ENCODE measurements around the gene ACTN3. TPM values are rescaled to one million over a fixed set of nuclear protein-coding genes. Genes with fewer than 3 reads are reported as not detected.

ACTN3 gene
- polyA plus RNA-seq, 1 donor from 2014 or later, result not detected

DNA sequence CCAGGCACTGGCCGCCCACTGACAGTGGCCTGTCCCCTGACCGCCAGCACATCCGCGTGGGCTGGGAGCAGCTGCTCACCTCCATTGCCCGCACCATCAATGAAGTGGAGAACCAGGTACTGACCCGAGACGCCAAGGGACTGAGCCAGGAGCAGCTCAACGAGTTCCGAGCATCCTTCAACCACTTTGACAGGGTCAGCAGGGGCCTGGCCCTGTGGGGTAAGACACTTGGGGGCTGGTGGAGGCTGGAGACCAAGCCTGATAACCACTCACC is 15.2 kb downstream of the ACTN3 start:
- no peak overlapping the region for H2AFZ ChIP-seq (ENCODE audit: low read depth, low read length)
- H3K36me3 ChIP-seq (ENCODE audit: insufficient read depth, low read length), result no peaks in the 10 kb centered on the region

DNA sequence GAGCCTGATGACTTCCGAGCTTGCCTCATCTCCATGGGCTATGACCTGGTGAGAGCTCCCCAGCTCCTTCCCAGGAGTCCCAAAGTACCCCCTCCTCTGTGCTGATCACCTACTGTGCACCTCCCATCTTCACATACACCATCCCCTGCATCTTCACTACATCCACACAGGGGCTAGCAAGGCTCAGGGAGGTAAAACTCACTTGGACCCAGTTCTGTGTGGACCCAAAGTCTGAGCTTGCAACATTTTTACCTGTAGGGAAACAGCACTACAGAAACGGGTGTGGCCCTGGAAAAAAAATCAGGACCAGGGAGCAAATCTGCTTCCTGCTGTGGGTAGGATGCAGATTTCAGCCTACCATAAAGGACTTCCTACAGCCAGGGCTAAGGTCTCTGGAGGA is 15.6 kb downstream of the ACTN3 start:
- no peaks in the 10 kb centered on the region for H3K9me3 ChIP-seq (ENCODE audit: low read length)
- no peaks in the 10 kb centered on the region for H4K20me1 ChIP-seq (ENCODE audit: insufficient read depth)
- H3K27ac ChIP-seq (ENCODE audit: low read length), result no peak overlapping the region
- H3K27me3 ChIP-seq (ENCODE audit: insufficient read depth, low read depth, low read length), result no peaks in the 10 kb centered on the region
- H3K9me2 ChIP-seq (ENCODE audit: insufficient read depth, low read length), result no peaks in the 10 kb centered on the region
- TF ChIP-seq EP300 (conservative IDR thresholded peaks at IDR 0.05; ENCODE audit: poor library complexity, severe bottlenecking) (no peak), MXI1 (conservative IDR thresholded peaks at IDR 0.05; ENCODE audit: poor library complexity, severe bottlenecking) (no peak), TAF1 (IDR thresholded peaks at IDR 0.05; ENCODE audit: low read depth) (no peak), SMC3 (conservative IDR thresholded peaks at IDR 0.05; ENCODE audit: poor library complexity) (no peak), RAD21 (conservative IDR thresholded peaks at IDR 0.05) (no peak), EZH2 (IDR thresholded peaks at IDR 0.05; ENCODE audit: borderline replicate concordance, insufficient read depth, low read length, poor library complexity, severe bottlenecking) (no peak), POLR2AphosphoS5 (IDR thresholded peaks at IDR 0.05) (no peak)
- TF ChIP-seq, protein P1, sequence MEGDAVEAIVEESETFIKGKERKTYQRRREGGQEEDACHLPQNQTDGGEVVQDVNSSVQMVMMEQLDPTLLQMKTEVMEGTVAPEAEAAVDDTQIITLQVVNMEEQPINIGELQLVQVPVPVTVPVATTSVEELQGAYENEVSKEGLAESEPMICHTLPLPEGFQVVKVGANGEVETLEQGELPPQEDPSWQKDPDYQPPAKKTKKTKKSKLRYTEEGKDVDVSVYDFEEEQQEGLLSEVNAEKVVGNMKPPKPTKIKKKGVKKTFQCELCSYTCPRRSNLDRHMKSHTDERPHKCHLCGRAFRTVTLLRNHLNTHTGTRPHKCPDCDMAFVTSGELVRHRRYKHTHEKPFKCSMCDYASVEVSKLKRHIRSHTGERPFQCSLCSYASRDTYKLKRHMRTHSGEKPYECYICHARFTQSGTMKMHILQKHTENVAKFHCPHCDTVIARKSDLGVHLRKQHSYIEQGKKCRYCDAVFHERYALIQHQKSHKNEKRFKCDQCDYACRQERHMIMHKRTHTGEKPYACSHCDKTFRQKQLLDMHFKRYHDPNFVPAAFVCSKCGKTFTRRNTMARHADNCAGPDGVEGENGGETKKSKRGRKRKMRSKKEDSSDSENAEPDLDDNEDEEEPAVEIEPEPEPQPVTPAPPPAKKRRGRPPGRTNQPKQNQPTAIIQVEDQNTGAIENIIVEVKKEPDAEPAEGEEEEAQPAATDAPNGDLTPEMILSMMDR (IDR thresholded peaks at IDR 0.05; ENCODE audit: poor library complexity, severe bottlenecking), result no peak
- TF ChIP-seq, protein P2, sequence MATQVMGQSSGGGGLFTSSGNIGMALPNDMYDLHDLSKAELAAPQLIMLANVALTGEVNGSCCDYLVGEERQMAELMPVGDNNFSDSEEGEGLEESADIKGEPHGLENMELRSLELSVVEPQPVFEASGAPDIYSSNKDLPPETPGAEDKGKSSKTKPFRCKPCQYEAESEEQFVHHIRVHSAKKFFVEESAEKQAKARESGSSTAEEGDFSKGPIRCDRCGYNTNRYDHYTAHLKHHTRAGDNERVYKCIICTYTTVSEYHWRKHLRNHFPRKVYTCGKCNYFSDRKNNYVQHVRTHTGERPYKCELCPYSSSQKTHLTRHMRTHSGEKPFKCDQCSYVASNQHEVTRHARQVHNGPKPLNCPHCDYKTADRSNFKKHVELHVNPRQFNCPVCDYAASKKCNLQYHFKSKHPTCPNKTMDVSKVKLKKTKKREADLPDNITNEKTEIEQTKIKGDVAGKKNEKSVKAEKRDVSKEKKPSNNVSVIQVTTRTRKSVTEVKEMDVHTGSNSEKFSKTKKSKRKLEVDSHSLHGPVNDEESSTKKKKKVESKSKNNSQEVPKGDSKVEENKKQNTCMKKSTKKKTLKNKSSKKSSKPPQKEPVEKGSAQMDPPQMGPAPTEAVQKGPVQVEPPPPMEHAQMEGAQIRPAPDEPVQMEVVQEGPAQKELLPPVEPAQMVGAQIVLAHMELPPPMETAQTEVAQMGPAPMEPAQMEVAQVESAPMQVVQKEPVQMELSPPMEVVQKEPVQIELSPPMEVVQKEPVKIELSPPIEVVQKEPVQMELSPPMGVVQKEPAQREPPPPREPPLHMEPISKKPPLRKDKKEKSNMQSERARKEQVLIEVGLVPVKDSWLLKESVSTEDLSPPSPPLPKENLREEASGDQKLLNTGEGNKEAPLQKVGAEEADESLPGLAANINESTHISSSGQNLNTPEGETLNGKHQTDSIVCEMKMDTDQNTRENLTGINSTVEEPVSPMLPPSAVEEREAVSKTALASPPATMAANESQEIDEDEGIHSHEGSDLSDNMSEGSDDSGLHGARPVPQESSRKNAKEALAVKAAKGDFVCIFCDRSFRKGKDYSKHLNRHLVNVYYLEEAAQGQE (IDR thresholded peaks at IDR 0.05; ENCODE audit: borderline replicate concordance), result no peak
- H3F3A ChIP-seq (ENCODE audit: insufficient read depth, low read length, poor library complexity, severe bottlenecking), result no peaks in the 10 kb centered on the region
- H3K36me3 ChIP-seq (ENCODE audit: insufficient read depth, low read length), result no peaks in the 10 kb centered on the region
- H2AFZ ChIP-seq (ENCODE audit: low read depth, low read length), result no peak overlapping the region
- no peak overlapping the region for H3K9ac ChIP-seq (ENCODE audit: low read length)
- H3K79me2 ChIP-seq (replicated peaks; ENCODE audit: insufficient read depth, low read length), result no peaks in the 10 kb centered on the region
- H3K4me3 ChIP-seq (ENCODE audit: low read length), result no peak overlapping the region
- no peak overlapping the region for H3K4me2 ChIP-seq (ENCODE audit: low read length)

More for the DNA sequence above, 15.2 kb downstream of the ACTN3 start:
- Histone ChIP-seq H3K4me2 (ENCODE audit: low read length) (no peak overlapping the region), H3K9ac (ENCODE audit: low read length) (no peak overlapping the region), H3K79me2 (replicated peaks; ENCODE audit: insufficient read depth, low read length) (no peaks in the 10 kb centered on the region), H3K27me3 (ENCODE audit: insufficient read depth, low read depth, low read length) (no peaks in the 10 kb centered on the region), H3F3A (ENCODE audit: insufficient read depth, low read length, poor library complexity, severe bottlenecking) (no peaks in the 10 kb centered on the region), H3K27ac (ENCODE audit: low read length) (no peak overlapping the region), H3K9me3 (ENCODE audit: low read length) (no peaks in the 10 kb centered on the region), H4K20me1 (ENCODE audit: insufficient read depth) (no peaks in the 10 kb centered on the region), H3K9me2 (ENCODE audit: insufficient read depth, low read length) (no peaks in the 10 kb centered on the region), H3K4me3 (ENCODE audit: low read length) (no peak overlapping the region)
- no peak for TF ChIP-seq SMC3 (conservative IDR thresholded peaks at IDR 0.05; ENCODE audit: poor library complexity)
- TF ChIP-seq EZH2 (IDR thresholded peaks at IDR 0.05; ENCODE audit: borderline replicate concordance, insufficient read depth, low read length, poor library complexity, severe bottlenecking), result no peak
- TF ChIP-seq POLR2AphosphoS5 (IDR thresholded peaks at IDR 0.05), result no peak
- TF ChIP-seq EP300 (conservative IDR thresholded peaks at IDR 0.05; ENCODE audit: poor library complexity, severe bottlenecking), result no peak
- TF ChIP-seq MXI1 (conservative IDR thresholded peaks at IDR 0.05; ENCODE audit: poor library complexity, severe bottlenecking), result no peak
- TF ChIP-seq, protein P2 (IDR thresholded peaks at IDR 0.05; ENCODE audit: borderline replicate concordance), result no peak
- TF ChIP-seq, protein P1 (IDR thresholded peaks at IDR 0.05; ENCODE audit: poor library complexity, severe bottlenecking), result no peak
- no peak for TF ChIP-seq TAF1 (IDR thresholded peaks at IDR 0.05; ENCODE audit: low read depth)
- no peak for TF ChIP-seq RAD21 (conservative IDR thresholded peaks at IDR 0.05)

Data from neural cell (in vitro differentiated cells).